ENCODE results near the gene REV1.
"Not testable (repeated sequence)": the region's sequence is repeated elsewhere in the genome, so short reads cannot be mapped to it uniquely, and the experiment has no call there.

DNA sequence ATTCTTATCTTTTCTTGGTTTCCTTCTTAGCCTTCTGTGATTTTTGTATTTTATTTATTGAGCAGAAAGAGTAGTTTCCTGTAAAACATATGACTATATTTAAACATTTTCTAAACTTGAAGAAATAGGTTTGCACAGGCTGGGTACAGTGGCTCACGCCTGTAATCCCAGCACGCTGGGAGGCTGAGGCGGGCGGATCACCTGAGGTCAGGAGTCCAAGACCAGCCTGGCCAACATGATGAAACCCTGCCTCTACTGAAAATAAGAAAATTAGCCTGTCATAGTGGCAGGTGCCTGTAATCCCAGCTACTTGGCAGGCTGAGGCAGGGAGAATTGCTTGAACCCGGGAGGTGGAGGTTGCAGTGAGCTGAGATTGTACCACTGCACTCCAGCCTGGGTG is 121.0 kb downstream of the REV1 start:
- TF ChIP-seq EZH2 (IDR thresholded peaks at IDR 0.05; ENCODE audit: borderline replicate concordance, low read depth, low read length, severe bottlenecking): not testable (repeated sequence)
- TF ChIP-seq, protein P1, sequence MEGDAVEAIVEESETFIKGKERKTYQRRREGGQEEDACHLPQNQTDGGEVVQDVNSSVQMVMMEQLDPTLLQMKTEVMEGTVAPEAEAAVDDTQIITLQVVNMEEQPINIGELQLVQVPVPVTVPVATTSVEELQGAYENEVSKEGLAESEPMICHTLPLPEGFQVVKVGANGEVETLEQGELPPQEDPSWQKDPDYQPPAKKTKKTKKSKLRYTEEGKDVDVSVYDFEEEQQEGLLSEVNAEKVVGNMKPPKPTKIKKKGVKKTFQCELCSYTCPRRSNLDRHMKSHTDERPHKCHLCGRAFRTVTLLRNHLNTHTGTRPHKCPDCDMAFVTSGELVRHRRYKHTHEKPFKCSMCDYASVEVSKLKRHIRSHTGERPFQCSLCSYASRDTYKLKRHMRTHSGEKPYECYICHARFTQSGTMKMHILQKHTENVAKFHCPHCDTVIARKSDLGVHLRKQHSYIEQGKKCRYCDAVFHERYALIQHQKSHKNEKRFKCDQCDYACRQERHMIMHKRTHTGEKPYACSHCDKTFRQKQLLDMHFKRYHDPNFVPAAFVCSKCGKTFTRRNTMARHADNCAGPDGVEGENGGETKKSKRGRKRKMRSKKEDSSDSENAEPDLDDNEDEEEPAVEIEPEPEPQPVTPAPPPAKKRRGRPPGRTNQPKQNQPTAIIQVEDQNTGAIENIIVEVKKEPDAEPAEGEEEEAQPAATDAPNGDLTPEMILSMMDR (IDR thresholded peaks at IDR 0.05; ENCODE audit: borderline replicate concordance, extremely low read depth, low read length, poor library complexity, severe bottlenecking): not testable (repeated sequence)
